ENCODE results near the gene CUEDC2. TPM values are rescaled to one million over a fixed set of nuclear protein-coding genes. Genes with fewer than 3 reads are reported as not detected.

CUEDC2 gene
- total and polyA plus RNA-seq, 10 of the 15 experiments (the other 5 are each of a cell fraction or from before 2014, with no cell fraction given) = 20.4 to 121 (median 75.0) TPM

- no peak for TF ChIP-seq ATF2 (IDR thresholded peaks at IDR 0.05; ENCODE audit: low read length)
- peak; percentile 51; the same call in 1 of the 2 replicates for TF ChIP-seq POLR2AphosphoS5 (IDR thresholded peaks at IDR 0.05; ENCODE audit: low read length)
- TF ChIP-seq ZNF217 (IDR thresholded peaks at IDR 0.05) = 0 out of 2 replicates have a peak, but pooled peaks have one; percentile 70
- peak; percentile 73 to 78 for TF ChIP-seq EGR1 (IDR thresholded peaks at IDR 0.05; ENCODE audit: borderline replicate concordance in 1 of 2, low read depth in 2 of 2, low read length in 2 of 2)
- no peak for TF ChIP-seq HCFC1 (IDR thresholded peaks at IDR 0.05; ENCODE audit: low read length)
Observed at GRCh38 chr10:102450374-102451104, 18.2 kb upstream of the CUEDC2 start (continued).

GRCh38 chr10:102450124-102450373, 17.7 kb upstream of the CUEDC2 start:
- no peak for FAIRE-seq
- Histone ChIP-seq H4K20me1 (ENCODE audit: control insufficient read depth, insufficient read depth) (no peaks in the 10 kb centered on the region), H3K4me2 (ENCODE audit: control insufficient read depth, insufficient read depth) (peak overlapping the region; percentile 95), H3K27ac (ENCODE audit: control insufficient read depth, insufficient read depth) (peak overlapping the region; percentile 88), H3K27me3 (replicated peaks in 1 of 2; ENCODE audit: control insufficient read depth in 2 of 2, insufficient read depth in 2 of 2, low read length in 1 of 2) (no peaks in the 10 kb centered on the region), H3K4me1 (ENCODE audit: control insufficient read depth, insufficient read depth, low read length) (peaks cover 18% of the 10 kb centered on the region), H3K36me3 (ENCODE audit: control insufficient read depth in 2 of 2, insufficient read depth in 2 of 2, low read length in 1 of 2) (no peaks in the 10 kb centered on the region; a peak in 1 of 4 replicates), H3K9me3 (replicated peaks; ENCODE audit: control insufficient read depth, insufficient read depth, low read length) (no peaks in the 10 kb centered on the region), H2AFZ (ENCODE audit: control insufficient read depth, low read depth, low read length) (peak overlapping the region; percentile 85), H3K4me3 (peak overlapping the region; percentile 99), H3K79me2 (ENCODE audit: control insufficient read depth, insufficient read depth, low read length) (peaks cover 21% of the 10 kb centered on the region), H3K9ac (ENCODE audit: control insufficient read depth, insufficient read depth, low read length) (peak overlapping the region; percentile 90)
- intact Hi-C loops (cut with micrococcal nuclease; ENCODE audit: unreplicated experiment) = loop anchor here (2.0 kb wide), 2 partner anchors 17 to 53 kb away; partner anchors contain the start of genes ACTR1A, CUEDC2 and SUFU
- DNase-seq (ENCODE audit: low read depth, low spot score) = no peak
- in situ Hi-C loops (cut with MboI) = no loop called here
- RAD21 ChIA-PET (ENCODE audit: unreplicated experiment) = interaction anchor here (0.7 to 3.7 kb wide), 10 partner anchors 11 to 925 kb away, joined by 4 to 20 read pairs (median 7); partner anchors contain the start of genes CUEDC2, FBXL15 and SUFU
- TSS peak; percentile 68 for BruUV-seq (replicated peaks)
- CTCF ChIA-PET = interaction anchor here (0.6 to 4.0 kb wide), 13 partner anchors 9 to 172 kb away, joined by 3 to 21 read pairs (median 4); partner anchors contain the start of genes ACTR1A, CUEDC2 and FBXL15
- WGBS (ENCODE audit: insufficient coverage, insufficient replicate concordance, low lambda C conversion rate, missing lambda C conversion rate) = 0% methylated on average over 11 of the region's 11 CpGs
- SMC1A ChIA-PET (ENCODE audit: uncharacterized antibody, unreplicated experiment) = interaction anchor here (0.6 to 3.4 kb wide), 7 partner anchors 12 to 96 kb away, joined by 3 to 23 read pairs (median 4); partner anchors contain the start of genes ACTR1A, CUEDC2 and NFKB2
- POLR2A ChIA-PET = interaction anchor here (0.5 to 6.1 kb wide), 22 partner anchors 9 to 399 kb away, joined by 3 to 69 read pairs (median 5); partner anchors contain the start of genes ACTR1A, CUEDC2, FBXL15 and GBF1
- ATAC-seq = peak; percentile 1; the same call in 1 of the 3 replicates
- TF ChIP-seq IRF4 (IDR thresholded peaks at IDR 0.05; ENCODE audit: low read depth, low read length) (no peak), USF1 (IDR thresholded peaks at IDR 0.05; ENCODE audit: borderline replicate concordance, extremely low read length, insufficient read depth, low read depth, low read length) (no peak), E2F8 (IDR thresholded peaks at IDR 0.05; ENCODE audit: low read depth, partially characterized antibody) (no peak), POLR2AphosphoS2 (IDR thresholded peaks at IDR 0.05; ENCODE audit: low read depth, low read length) (no peak), NFYA (IDR thresholded peaks at IDR 0.05; ENCODE audit: borderline replicate concordance, low read depth, low read length) (no peak), RAD21 (IDR thresholded peaks at IDR 0.05; ENCODE audit: insufficient read depth, low read depth, low read length) (no peak), HSF1 (IDR thresholded peaks at IDR 0.05; ENCODE audit: low read depth, low read length) (no peak), POU2F2 (IDR thresholded peaks at IDR 0.05; ENCODE audit: borderline replicate concordance, low read depth, low read length) (no peak; the same call in 2 of the 3 replicates), CBFB (IDR thresholded peaks at IDR 0.05; ENCODE audit: low read depth) (0 out of 2 replicates have a peak, but pooled peaks have one; percentile 25), RB1 (IDR thresholded peaks at IDR 0.05; ENCODE audit: borderline replicate concordance) (no peak)
